Fibroblast of the aortic adventitia (primary cell): ENCODE measurements around the gene MAPK4. TPM values are rescaled to one million over a fixed set of nuclear protein-coding genes. Genes with fewer than 3 reads are reported as not detected.

ENCODE experiments used
- DNase-seq: peaks from one replicate; pipeline ENCODE4 v3.0.0-alpha.2; 2010; ENCODE audit warnings: low read depth
- H3K4me3 ChIP-seq: 2 replicates; pipeline ENCODE4 v1.5.1; 2011; ENCODE audit warnings: low read depth, mild to moderate bottlenecking, control low read depth, low read length, moderate library complexity
- CTCF ChIP-seq: IDR thresholded peaks from 2 replicates; pipeline ENCODE4 v1.5.1; 2011; ENCODE audit warnings: mild to moderate bottlenecking, low read length, control low read depth, inconsistent platforms; ENCODE audit not compliant: insufficient read depth
- total RNA-seq: library from RNA; depleted of rRNA; stranded (reverse); fragments of >200 nt; gene quantifications from 2 replicates; pipeline ENCODE4 v1.2.3, GENCODE V29; 2012; ENCODE audit warnings: low replicate concordance

MAPK4 gene
- total RNA-seq, 1 donor: under 0.01 TPM

GRCh38 chr18:50745945-50746344 lies 186.1 kb downstream of the MAPK4 start:
- TF ChIP-seq CTCF: no peak
- no peak overlapping the region for H3K4me3 ChIP-seq
- DNase-seq: no peak

- TF ChIP-seq CTCF: no peak
- no peak overlapping the region for H3K4me3 ChIP-seq
- no peak for DNase-seq
Observed at GRCh38 chr18:50747849-50748242, 188.0 kb downstream of the MAPK4 start.

GRCh38 chr18:50748243-50749229 lies 188.6 kb downstream of the MAPK4 start:
- H3K4me3 ChIP-seq: no peak overlapping the region
- DNase-seq: no peak
- TF ChIP-seq CTCF: no peak

GRCh38 chr18:50749421-50749820 lies 189.5 kb downstream of the MAPK4 start:
- TF ChIP-seq CTCF: no peak
- no peak for DNase-seq
- no peak overlapping the region for H3K4me3 ChIP-seq

- no peak for DNase-seq
Observed at GRCh38 chr18:50749945-50750344, 190.1 kb downstream of the MAPK4 start.

GRCh38 chr18:50750546-50750945 lies 190.7 kb downstream of the MAPK4 start:
- H3K4me3 ChIP-seq: no peak overlapping the region
- no peak for DNase-seq
- TF ChIP-seq CTCF: no peak

More at GRCh38 chr18:50749945-50750344, 190.1 kb downstream of the MAPK4 start:
- no peak for TF ChIP-seq CTCF
- H3K4me3 ChIP-seq: no peak overlapping the region
